ENCODE results near the gene HOTAIR. TPM values are rescaled to one million over a fixed set of nuclear protein-coding genes. Genes with fewer than 3 reads are reported as not detected.

HOTAIR gene
- total RNA-seq, 1 experiment from 2014 or later, result not detected

- Histone ChIP-seq H2BK120ac (ENCODE audit: low read depth, low read length, poor library complexity, severe bottlenecking) (no peak overlapping the region), H4K20me1 (ENCODE audit: control insufficient read depth, insufficient read depth, insufficient read length) (no peaks in the 10 kb centered on the region), H3K79me2 (ENCODE audit: insufficient read depth, low read length) (no peaks in the 10 kb centered on the region), H2BK15ac (ENCODE audit: low read depth, low read length) (no peak overlapping the region), H3K4ac (ENCODE audit: low read depth, low read length) (no peak overlapping the region), H3T11ph (ENCODE audit: low read length) (no peak overlapping the region), H4K5ac (ENCODE audit: insufficient read length, low read depth, low read length) (no peak overlapping the region), H2AFZ (ENCODE audit: low read length) (no peak overlapping the region), H3K9me3 (ENCODE audit: control insufficient read depth, low read depth, low read length) (no peaks in the 10 kb centered on the region), H3K18ac (ENCODE audit: insufficient read length, low read depth, low read length) (no peak overlapping the region), H3K56ac (ENCODE audit: insufficient read length, low read depth, low read length) (no peak overlapping the region), H3K23ac (ENCODE audit: insufficient read length, low read depth, low read length) (no peak overlapping the region), H4K8ac (replicated peaks; ENCODE audit: insufficient read length, low read depth, low read length) (no peak overlapping the region), H3K14ac (ENCODE audit: insufficient read depth, low read length) (no peak overlapping the region), H3K79me1 (ENCODE audit: insufficient read depth, low read depth, low read length, poor library complexity, severe bottlenecking) (no peaks in the 10 kb centered on the region), H3K9ac (ENCODE audit: extremely low read depth, insufficient read length, low read length) (no peak overlapping the region), H2BK20ac (ENCODE audit: low read depth, low read length, poor library complexity, severe bottlenecking) (no peak overlapping the region), H3K27ac (ENCODE audit: insufficient read length, low read depth, low read length) (no peak overlapping the region), H3K4me1 (ENCODE audit: insufficient read depth, low read length) (no peaks in the 10 kb centered on the region), H2BK5ac (ENCODE audit: insufficient read length, low read length) (no peak overlapping the region), H3K27me3 (ENCODE audit: insufficient read depth, low read length) (peaks cover 94% of the 10 kb centered on the region), H2BK12ac (ENCODE audit: insufficient read length, low read depth, low read length) (no peak overlapping the region), H4K91ac (ENCODE audit: insufficient read length, low read depth, low read length) (no peak overlapping the region), H3K23me2 (ENCODE audit: insufficient read length, low read depth, low read length, poor library complexity, severe bottlenecking) (no peaks in the 10 kb centered on the region), H3K4me2 (ENCODE audit: insufficient read depth, insufficient read length, low read length) (no peak overlapping the region), H2AK5ac (ENCODE audit: insufficient read length, low read length) (no peak overlapping the region)
- Mint-ChIP-seq H3K27me3 (ENCODE audit: low read depth) (peaks cover 100% of the 10 kb centered on the region), H3K4me3 (no peak overlapping the region), H3K9me3 (peaks cover 0 to 2% of the 10 kb centered on the region in 2 experiments; a peak in 2 of 5 replicates), H3K4me1 (peaks cover 6 to 31% of the 10 kb centered on the region in 2 experiments), H3K27ac (no peak overlapping the region), H3K36me3 (ENCODE audit: insufficient read depth in 1 of 3, low read depth in 3 of 3) (no peaks in the 10 kb centered on the region)
- no CpG with 5 or more reads among the region's 17 CpGs for WGBS (ENCODE audit: extremely low coverage, insufficient read length, low lambda C conversion rate)
- no peak for TF ChIP-seq CTCF (conservative IDR thresholded peaks at IDR 0.05)
- no peak for DNase-seq
Observed at GRCh38 chr12:54010972-54011664, 36.4 kb upstream of the HOTAIR start.
